LHCN-M2 (cell line): ENCODE results near the gene KATNAL2. TPM values are rescaled to one million over a fixed set of nuclear protein-coding genes. Genes with fewer than 3 reads are reported as not detected.
"Not testable (repeated sequence)": the region's sequence is repeated elsewhere in the genome, so short reads cannot be mapped to it uniquely, and the experiment has no call there.

Source experiments
- DNase-seq: peaks from one replicate; pipeline ENCODE4 v3.0.0-alpha.2; 2012; ENCODE audit warnings: low read depth
- total RNA-seq: library from RNA; depleted of rRNA; stranded (reverse); fragments of >200 nt; gene quantifications from 2 replicates; pipeline ENCODE4 v1.2.3, GENCODE V29; 2014

Gene KATNAL2
- total RNA-seq, 1 experiment from 2014 or later, result 19.4 TPM

DNA sequence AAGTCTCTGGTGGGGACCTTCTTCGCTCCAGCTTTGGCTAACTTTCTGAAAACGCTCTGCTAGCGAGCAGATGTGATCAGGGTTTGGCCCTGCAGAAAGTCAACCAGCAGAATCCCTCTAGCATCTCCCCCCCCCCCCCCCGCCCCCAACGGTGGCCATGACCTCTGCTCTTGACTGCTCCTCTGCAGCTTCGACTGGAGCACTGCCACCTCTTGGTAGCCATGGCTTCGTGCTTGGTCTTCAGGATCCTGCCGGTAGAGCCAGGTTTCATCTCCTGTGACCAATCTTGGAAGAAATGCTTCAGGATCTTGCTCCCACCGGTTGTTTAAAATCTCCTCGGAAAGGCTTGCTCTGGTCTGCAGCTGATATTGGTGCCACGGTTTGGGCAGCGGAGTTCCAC lies 113.5 kb downstream of the KATNAL2 start:
- not testable (repeated sequence) for DNase-seq

DNA sequence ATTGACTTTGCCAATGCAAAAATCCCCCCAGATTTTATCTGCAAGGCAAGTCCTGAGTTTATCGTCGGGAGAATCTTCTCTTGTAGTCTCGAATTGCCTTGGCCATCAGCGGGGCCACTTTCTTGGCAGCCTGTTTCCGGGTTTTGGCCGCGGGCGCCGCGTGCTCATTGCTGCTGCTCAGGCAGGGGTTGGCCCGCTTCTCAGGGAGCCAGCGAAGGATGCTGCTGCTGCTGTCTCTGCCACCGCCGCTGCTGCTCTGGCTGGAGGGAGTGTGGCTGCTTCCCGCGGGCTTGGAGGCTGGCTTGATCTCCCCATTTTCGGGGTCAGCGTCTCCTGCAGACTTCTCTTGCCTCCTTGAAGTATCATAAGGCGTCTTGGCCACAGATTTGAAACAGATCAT lies 115.5 kb downstream of the KATNAL2 start:
- DNase-seq, result no peak

DNA sequence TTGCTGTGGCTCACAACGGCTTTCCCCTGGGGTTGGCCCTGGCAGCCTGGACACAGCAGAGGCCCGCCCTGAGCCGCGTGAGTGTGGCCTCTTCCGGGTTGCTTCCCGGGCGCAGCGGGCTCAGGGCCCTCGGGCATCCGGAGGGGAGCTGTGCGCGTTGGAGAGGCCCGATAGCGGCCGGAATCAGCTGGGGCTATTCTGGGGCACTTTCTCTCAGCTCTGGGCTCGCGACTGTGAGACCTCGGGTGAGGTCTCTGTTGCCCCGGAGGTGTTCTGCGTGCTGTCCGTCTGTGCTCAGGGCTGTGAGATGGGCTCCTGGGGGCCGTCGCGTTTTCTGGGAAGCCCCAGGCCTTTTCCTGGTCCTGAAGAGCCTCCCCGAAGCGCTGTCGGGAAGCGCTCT lies 117.2 kb downstream of the KATNAL2 start:
- not testable (repeated sequence) for DNase-seq

DNA sequence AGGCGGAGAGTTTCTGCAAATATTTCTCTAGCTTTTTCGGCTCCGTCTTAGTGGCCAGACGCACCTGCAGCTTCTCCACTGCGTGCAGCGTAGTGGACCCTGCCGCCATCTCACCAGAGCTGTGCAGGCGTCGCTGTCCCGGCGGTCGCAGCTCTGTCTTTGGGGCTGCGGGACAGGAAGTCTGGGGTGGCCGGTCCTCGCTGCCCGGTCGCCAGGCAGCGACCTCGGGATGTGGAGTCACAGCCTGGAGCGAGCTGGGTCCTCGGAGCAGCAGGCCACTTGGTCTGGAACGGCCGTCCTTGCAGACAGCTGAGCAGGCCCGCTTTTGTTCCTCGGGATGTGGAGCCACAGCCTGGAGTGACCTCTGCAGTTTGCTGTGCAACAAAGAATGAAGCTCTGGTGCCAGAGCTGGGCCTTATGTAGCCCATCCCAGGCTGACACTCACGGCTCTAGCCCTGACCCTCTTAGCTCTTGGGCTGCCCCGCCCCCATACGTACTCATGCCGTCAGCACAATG lies 117.8 kb downstream of the KATNAL2 start, which contains the start of gene ELOA2:
TSS of gene ELOA2 (minus strand) at position 466 of the 516 bp plus-strand sequence. CDS start at position 109, 357 bp downstream.
- DNase-seq, result no peak

DNA sequence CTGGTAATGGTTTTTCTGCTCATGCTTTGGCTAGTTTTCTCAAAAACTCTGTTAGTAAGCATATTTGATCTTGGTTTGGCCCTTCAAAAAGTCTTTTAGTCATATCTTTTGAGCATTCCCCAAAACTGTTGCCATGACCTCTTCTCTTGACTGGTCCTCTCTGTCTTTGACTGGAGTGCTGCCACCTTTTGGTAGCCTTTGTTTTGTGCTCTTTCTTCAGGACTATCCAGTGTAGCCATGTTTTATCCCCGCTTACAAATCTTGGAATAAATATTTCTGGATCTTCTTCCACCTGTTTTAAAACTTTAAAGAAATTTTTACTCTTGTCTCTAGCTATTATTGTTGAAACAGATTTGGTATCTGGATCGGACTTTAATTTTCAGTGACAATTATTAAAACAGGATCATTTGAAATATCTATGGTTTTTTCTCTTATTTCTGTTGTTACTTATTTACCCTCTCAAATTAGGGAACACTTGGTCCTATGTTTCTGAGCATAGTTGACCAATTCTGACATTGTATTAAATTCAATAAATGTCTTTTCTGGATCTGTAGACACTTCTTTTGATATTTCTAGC lies 119.0 kb downstream of the KATNAL2 start:
- DNase-seq, result peak; percentile 60

DNA sequence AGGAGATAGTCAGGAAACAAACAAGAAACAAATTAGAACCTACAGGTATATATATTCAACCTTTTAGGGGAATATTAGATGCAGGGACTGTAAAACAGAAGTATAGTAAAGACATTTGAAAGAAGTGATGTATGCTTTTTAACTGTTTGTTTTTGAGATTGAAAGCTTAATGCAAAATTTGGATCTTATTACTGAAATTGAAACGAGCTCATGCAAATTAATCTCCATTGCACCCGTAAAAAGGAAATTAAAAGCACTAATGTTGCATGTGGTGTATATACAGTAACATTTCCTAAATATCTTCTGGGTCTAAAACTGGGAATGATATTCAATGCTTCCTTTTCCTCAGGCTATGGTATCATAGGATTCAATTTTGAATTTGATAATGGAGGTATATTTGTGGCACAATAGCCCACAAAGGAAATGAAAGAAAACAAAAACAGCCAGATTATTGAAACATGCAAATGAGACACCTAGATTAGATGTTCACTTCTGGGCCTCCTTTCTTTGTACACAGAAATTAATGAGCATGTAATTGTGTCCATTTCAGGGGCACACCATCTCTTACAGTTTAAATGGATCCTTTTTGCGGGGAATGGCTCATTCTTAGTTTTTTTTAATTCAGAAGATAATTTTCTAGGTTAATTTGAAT lies 119.7 kb downstream of the KATNAL2 start:
- no peak for DNase-seq

DNA sequence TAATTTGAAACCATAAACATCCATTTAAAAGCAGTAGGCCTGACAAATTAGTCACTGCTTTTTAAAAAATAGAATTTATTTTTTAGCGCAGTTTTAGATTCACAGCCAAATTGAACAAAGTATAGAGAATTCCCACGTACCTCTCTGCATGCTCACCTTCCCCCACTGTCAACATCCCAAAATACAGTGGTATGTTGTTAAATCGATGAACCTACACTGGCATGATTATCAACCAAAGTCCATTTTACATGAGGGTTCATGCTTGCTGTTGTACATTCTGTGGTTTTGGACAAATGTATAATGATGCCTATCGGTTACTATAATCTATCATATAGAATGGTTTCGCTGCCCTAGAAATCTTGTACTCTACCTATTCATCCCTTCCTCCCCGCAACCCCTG lies 123.6 kb downstream of the KATNAL2 start:
- no peak for DNase-seq

DNA sequence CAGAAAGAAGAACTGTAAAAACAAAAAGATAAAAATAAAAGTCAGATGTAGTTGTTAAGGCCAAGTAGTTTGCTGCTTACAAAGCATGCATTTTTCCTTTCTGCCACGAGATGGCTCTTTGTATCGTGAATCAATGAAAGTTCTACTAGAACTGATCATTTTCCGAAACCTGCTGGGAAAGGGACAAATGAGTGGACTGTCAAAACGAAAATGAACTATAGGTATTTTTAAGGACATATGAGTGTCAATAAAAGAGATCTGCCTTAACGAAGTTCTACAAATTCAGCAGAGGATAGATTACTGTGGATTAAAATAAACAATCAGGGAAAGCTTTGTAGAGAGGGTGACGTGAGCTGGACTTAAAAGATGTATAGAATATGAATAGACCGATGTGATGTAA lies 133.1 kb downstream of the KATNAL2 start:
- DNase-seq, result peak; percentile 32

DNA sequence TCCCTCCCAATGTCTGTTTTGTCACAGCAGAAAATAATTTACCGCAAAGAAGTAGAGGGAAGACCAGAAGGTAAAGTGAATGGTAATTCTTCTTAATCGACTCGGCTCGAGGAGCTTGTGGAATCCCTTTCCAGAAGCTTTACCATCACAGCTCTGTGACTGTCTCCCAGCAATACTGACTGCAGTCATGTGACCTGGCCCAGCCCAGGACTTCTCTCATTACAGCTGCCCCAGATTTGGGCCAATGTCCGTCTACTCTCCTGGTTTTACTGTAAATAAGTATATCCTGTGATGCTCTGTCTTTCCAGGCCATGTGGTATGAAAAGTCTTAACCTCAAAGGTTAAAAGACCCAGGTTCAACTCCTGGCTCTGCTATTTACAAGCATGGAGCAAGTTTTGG lies 137.0 kb downstream of the KATNAL2 start:
- no peak for DNase-seq

DNA sequence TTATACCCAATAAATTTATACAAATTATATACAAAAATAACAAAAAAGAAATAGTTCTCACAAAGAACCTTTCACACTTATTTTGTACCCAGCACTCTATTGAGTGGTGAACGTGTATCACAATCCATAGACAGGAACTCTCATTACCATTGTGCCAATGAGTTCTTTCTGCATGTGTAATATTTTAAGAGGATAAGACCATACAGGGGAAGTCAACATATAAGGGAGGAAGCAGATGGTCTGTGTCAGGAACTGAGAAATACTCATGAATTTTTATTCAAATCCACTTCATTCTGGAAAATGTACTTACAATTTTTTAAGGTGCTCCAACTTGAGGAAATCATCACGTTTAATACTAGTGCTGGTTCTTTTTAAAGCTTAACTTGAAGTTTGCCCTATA lies 145.1 kb downstream of the KATNAL2 start:
- DNase-seq, result no peak

DNA sequence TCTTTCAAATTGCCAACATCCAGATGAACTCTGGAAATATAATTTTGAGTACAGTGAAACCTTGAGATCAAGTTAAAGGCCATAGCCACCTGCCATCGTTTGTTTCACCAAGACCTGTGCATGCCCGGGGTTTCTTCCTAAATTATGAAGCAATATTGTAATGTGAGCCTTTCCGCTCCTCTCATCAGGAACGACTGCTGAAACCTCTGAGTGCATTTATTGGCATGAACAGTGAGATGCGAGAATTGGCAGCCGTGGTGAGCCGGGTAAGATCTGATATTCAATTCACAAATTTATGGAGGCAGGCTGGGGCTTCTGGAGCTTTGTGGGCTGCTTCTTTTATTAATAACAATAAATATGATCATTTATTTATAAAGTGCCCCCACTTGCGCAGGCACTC lies 145.7 kb downstream of the KATNAL2 start:
- DNase-seq, result no peak

DNA sequence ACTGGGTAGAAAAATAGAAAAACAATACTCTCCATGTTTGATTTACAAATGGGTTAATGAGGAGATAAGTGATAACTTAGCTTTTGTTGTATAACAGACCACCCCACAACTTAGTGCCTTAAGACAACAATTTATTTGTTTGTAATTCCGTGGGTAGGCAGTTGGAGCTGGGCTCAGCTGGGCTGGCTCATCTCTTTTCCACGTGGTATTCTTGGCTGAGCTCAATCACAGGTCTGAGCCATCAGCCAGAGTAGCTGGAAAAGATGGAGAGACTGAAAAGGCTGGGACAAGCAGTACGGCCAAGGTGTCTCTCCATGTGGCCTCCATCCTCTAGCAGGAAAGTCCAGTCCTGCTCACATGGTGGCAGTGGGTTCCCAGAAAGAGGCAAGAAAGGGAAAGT lies 150.2 kb downstream of the KATNAL2 start:
- no peak for DNase-seq

DNA sequence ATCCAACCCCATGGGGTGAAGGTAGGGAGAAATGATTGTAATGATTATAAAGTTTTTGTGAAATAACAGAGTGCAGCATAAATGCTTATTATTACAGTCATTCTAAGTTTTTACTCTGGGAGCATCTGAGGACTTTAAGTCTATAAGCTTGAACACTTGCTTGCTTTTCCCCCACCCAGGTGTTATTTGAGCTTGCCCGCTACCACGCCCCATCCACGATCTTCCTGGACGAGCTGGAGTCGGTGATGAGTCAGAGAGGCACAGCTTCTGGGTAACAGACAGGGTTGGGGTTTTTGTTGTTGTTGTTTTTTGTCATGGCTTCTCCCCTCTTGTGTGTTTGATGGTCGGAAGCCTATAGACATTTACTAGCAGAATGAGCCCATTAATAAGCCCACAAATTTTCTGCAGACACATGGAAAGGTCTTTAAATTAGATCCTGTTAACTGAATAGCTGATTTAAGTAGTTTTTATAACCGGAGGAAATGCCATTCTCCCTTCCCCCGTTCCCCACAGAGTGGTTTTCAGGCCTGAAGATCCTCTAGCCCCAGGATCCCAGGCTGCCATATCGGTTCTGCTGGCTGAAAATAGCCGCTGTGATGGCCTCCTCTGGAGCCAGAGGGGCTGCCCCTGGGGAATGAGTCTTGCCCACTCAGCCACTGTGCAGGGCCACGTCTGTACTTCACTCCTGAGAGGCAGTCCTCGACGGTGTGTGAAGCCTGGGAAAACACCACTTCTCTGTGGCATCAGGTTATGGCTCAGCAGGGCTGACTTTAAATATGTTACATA lies 157.9 kb downstream of the KATNAL2 start:
- peak; percentile 58 for DNase-seq

DNA sequence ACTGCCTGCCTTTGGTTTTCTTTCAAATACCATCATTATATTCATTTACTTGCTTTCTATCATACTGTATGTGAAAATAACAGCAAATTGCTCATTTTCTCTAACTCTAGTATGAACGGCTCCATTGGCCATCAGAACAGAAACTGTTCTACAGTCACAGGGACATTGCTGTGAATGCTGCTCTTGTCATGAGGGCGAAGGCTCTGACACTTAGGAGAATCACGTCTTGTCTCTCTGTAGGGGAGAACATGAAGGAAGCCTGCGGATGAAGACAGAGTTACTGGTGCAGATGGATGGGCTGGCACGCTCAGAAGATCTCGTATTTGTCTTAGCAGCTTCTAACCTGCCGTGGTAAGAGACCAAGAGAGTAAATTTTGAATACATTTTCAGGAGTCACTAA lies 159.7 kb downstream of the KATNAL2 start:
- no peak for DNase-seq

DNA sequence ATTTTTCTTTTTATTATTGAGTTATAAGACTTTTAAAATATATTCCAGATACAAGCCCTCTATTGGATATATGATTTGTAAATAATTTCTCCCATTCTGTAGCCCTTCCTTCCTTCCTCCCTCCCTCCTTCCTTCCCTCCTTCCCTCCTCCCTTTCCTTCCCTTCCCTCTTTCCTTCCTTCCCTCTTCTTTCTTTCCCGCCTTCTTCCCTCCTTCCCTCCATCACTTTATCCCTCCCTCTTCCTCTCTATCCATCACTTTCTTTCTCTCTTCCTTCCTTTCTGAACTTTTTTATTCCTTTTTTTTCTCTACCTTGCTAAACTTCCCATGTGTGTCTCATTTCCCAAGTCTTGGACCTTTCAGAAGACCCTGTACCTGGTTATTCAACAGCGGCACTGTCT lies 163.5 kb downstream of the KATNAL2 start:
- DNase-seq, result no peak

DNA sequence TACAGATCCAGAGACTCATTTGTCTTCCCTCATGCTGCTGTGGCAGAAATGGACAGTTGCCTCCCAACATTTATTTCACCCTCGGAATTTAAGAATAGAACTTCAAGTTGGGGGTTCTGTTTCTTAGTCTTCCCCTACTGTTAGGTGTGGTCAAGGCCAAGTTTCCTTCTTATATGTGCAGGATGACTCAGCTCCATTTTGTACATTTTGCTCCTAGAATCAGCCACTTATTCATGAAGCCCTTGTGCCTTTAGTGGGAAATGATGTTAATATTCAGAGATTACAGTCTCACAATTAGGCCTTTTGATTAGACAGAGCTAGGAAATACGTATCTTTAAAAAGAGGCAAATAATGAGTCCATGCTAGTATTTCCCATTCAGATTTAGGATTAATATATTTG lies 164.2 kb downstream of the KATNAL2 start:
- peak; percentile 34 for DNase-seq

DNA sequence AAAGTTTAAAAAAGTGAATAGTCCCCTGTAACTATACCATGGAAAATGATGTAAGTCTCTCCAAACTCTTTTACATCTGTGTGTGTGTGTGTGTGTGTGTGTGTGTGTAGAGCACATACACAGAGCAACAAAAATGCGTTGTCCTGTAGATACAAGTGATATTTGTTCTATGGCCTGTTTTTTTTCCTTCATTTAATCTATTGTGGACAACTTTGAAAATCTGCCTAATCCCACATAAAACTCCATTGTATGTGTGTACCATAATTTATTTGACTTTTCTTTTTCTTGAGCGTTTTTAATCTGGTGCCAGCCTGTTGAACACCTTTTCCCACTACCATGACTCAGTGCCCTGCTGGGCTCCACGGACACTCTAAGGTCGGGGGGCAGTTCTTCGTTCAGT lies 170.3 kb downstream of the KATNAL2 start:
- DNase-seq, result no peak

DNA sequence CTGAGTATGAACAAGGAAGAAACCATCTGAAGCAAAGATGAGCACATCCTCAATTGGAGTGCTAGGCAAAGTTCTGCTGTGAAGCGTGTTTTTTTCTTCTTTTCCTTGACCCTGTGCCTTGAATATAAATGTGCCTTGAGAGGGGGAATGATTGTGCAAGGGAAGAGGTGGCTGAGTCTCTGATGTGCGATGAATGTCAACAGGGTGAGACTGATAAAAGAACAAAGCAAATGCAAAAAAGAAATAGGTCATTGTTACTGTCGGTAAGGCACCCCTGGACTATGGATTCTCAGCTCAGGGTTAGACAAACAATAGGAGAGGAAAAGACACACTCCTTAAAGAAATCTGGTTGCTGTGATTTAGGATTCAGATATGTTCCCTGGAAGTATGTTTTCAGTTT lies 178.4 kb downstream of the KATNAL2 start:
- DNase-seq, result no peak

DNA sequence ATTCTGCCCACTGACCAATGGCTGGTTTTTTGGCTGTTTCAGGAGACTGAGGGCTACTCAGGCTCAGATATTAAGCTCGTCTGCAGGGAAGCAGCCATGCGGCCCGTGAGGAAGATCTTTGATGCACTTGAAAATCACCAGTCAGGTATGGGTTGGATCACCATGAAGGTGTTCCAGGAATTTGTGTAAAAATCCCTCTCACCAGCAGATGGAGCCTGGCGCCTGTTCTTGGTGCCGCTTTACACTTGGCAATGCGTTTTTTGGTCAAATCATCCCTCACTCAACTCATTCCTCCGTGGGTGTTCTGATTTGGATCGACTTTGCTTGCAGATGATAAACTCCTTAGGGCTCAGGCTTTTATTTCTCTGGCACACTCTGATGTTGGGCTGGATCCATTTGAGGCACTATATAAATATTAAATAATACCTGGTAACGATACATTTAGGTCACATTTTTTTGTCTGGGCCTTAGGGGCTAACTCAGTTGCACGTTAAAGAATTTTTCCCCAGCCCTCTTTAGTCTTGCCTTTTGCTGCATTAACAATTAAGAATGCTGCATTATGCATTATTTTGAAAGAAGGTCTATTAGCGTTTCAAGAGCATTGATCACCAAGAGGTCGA lies 182.9 kb downstream of the KATNAL2 start:
- DNase-seq, result peak; percentile 38

DNA sequence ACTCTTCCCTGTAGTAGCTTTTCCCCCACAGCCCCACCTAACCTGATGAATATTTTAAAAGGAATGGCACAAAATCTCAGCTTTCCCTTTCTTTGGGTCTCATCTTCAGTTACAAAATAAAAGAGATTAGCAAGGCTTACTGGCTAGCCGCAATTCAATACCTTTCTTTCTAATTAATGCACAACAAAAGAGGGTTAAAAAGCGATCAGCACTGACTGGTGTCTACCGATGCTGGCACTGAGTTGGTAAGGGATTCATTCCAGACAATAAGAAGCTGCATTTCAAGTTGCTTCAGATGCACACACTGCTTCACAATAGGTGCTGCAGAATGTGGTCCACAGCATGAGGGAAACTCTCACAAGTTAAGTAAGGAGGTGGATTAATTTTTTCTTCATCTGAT lies 191.0 kb downstream of the KATNAL2 start:
- DNase-seq, result no peak

DNA sequence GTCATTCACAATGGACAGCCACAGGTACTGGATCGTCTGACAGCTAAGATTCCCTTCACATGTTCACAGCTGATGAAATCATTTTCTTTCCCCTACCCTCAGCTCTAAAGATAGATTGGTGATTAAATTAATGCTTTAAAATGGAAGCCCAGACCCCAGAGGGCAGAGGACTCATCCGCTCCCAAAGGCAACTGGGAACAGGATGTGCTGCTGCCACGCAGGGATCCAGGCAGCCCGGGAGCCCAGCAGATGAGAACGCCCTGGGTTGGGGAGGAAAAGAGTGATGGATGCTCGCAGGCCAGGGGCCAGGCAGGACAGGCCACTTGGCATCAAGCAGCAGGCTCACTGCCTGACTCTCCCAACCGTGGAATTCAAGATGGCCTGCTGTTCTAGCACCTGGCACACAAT lies 191.6 kb downstream of the KATNAL2 start:
- DNase-seq, result no peak

DNA sequence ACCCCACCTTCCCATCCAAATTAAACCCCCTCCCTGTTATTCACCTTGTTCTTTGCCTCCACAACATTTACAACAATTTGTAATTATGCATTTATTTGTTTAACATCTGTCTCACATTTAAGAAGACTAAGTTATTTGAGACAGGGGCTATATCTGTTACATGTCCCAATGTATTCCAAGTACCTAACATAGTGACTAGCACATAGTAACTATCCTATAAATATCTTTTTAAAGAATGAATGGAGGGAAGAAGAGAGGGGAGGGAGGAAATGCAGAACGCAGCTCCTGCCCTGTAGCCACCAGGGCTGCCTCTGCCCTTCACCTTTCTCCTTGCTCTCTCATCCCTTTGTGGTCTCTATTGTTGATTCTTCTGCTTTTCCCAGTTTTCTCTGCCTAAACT lies 192.3 kb downstream of the KATNAL2 start:
- no peak for DNase-seq
